ENCODE results near the gene GPRIN1.
A peak's percentile ranks its signal among the peaks of the same experiment; 100 is the strongest.

The GPRIN1 gene

DNA sequence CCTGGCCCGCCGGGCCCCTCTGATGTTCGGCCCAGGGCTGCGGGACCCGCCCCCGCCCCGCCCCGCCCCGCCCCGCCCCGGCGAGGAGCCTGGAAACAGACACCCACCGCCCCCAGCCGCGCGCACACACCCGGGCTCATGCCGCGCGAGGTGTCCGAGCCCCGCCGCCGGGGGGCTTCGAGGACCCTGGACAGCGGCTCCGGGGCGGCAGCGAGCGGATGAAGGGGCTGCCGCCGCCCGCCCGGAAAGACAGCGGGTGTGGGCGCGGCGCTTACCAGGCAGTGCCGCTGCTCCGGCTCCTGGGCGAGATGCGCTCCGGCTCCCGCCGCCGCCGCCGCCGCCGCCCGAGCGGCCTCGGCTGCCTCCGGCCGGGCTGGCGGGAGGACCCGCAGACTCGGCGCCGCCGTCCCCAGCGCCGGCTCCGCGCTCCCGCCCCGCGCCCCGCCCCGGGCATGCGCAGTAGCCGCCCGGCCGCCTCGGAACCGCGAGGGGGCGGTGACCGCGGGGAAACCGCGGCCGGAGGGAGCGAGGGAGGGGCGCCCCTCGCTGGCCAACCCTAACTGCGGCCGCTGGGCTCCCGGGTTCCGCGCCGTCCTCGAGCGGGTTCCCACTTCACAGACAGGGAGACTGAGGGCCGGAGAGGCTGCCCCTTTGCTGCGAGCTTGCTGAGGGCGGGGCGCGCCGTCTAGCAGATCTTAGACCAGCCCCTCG lies at the start of gene GPRIN1:
Gene GPRIN1, minus strand, starts transcription at position 433 of the 711 bp plus-strand sequence. CDS start 10,322 bp downstream, outside the sequence.
- peak within 1 kb of the TSS; percentile 85 to 91 (median 86) for H3K4me3 Mint-ChIP-seq
- peaks cover 7% of the 10 kb centered on the region for H3K4me1 Mint-ChIP-seq
- TF ChIP-seq, protein P1, sequence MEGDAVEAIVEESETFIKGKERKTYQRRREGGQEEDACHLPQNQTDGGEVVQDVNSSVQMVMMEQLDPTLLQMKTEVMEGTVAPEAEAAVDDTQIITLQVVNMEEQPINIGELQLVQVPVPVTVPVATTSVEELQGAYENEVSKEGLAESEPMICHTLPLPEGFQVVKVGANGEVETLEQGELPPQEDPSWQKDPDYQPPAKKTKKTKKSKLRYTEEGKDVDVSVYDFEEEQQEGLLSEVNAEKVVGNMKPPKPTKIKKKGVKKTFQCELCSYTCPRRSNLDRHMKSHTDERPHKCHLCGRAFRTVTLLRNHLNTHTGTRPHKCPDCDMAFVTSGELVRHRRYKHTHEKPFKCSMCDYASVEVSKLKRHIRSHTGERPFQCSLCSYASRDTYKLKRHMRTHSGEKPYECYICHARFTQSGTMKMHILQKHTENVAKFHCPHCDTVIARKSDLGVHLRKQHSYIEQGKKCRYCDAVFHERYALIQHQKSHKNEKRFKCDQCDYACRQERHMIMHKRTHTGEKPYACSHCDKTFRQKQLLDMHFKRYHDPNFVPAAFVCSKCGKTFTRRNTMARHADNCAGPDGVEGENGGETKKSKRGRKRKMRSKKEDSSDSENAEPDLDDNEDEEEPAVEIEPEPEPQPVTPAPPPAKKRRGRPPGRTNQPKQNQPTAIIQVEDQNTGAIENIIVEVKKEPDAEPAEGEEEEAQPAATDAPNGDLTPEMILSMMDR (IDR thresholded peaks at IDR 0.05; ENCODE audit: unreplicated experiment in 3 of 3), result peak in 1 of 3 experiments; percentile 21
- H3K36me3 Mint-ChIP-seq (ENCODE audit: low read depth), result no peaks in the 10 kb centered on the region
- no peak within 1 kb of the TSS for H3K27ac Mint-ChIP-seq
- no peaks in the 10 kb centered on the region for H3K9me3 Mint-ChIP-seq
- H3K27me3 Mint-ChIP-seq (ENCODE audit: low read depth), result peaks cover 46% of the 10 kb centered on the region

DNA sequence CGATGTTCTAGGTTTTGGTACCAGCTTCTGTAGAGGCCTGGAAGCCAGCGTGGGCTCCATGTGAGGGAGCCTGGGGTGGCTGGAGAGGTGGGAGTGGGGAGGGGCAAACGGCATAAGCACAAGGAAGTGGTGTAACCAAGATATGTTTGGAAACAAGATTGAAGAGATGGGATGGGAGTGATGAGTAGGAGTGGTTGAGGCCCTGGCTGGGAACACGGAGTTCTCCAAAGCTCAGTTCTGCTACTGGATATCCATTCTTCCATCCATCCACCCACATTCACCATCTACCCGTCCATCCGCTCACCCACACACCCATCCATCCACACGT lies 49.5 kb upstream of the GPRIN1 start:
- no peaks in the 10 kb centered on the region for H3K9me3 Mint-ChIP-seq
- H3K4me3 Mint-ChIP-seq, result no peak overlapping the region
- peaks cover 4% of the 10 kb centered on the region for H3K36me3 Mint-ChIP-seq (ENCODE audit: low read depth)
- H3K27ac Mint-ChIP-seq, result no peak overlapping the region
- TF ChIP-seq, protein P1 (IDR thresholded peaks at IDR 0.05; ENCODE audit: unreplicated experiment in 3 of 3), result no peak
- H3K27me3 Mint-ChIP-seq (ENCODE audit: low read depth), result peaks cover 30% of the 10 kb centered on the region
- H3K4me1 Mint-ChIP-seq, result peaks cover 6% of the 10 kb centered on the region

DNA sequence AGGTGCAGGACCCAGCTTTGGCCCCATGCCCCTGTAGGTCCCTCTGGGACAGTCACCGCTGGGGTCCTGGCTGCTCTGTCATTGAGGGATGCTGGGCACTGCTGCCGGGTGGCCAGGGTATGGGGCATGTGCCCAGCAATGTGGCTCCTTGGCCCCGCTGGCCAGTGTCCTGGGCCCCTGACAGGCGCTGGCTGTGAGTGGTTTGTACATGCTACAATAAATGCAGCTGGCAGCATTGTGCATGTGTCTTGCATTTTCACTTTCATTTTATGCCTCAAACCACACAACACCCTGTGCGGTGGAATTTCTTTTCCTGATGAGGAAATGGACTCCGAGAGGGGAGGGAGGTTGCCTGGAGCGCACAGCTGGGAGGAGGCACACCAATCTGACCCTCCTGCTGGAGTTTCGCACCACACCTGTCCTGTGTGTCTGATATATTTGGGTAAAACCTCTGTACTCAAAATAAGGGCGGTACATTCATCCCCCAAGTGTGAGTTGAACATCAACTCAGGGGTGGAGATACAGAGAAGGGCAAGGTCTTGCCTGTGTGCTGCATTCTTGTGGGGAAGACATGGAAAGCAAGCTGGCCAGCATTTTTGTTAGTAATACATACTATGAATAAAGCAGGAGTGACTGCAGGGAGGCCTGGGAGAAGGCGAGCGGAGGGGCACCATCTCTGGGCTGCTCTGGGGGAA lies 49.0 kb upstream of the GPRIN1 start:
- TF ChIP-seq, protein P1 (IDR thresholded peaks at IDR 0.05; ENCODE audit: unreplicated experiment in 3 of 3), result no peak
- Mint-ChIP-seq H3K27ac (no peak overlapping the region), H3K27me3 (ENCODE audit: low read depth) (peaks cover 25% of the 10 kb centered on the region), H3K9me3 (no peaks in the 10 kb centered on the region), H3K36me3 (ENCODE audit: low read depth) (peaks cover 4% of the 10 kb centered on the region), H3K4me3 (no peak overlapping the region), H3K4me1 (peaks cover 7% of the 10 kb centered on the region)

DNA sequence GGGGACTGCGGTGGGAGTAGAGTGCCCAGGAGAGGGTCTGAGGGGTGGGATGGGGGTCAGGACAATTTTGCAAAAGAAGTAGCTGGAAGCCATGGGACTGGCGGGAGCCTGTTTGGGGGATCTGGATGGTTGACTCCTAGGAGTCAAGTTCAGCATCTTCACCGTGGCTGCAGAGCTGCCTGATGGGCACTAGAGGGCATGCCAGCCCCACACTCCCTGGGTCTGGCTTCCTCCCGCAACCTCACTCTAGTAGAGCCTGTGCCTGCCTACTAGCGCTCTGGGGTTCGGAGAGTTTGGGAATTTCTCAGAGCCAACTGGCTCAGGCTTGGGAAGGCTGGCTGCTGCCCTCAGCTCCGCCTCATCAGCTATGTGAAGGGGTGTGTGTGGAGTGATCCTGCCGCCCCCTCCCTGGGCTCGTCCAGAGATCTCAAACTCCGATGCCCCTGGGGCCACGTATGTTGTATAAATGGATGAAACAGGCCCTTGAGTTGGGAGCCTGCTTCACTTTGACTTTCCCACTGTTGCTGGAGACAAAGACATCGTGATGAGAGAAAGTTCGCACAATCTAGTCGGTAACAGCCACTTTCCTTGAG lies 48.1 kb upstream of the GPRIN1 start:
- TF ChIP-seq, protein P1 (IDR thresholded peaks at IDR 0.05; ENCODE audit: unreplicated experiment in 3 of 3), result peak; percentile 86 to 87 (median 86)
- H3K27me3 Mint-ChIP-seq (ENCODE audit: low read depth), result peaks cover 17% of the 10 kb centered on the region
- no peaks in the 10 kb centered on the region for H3K9me3 Mint-ChIP-seq
- no peak overlapping the region for H3K4me3 Mint-ChIP-seq
- H3K4me1 Mint-ChIP-seq, result peaks cover 15% of the 10 kb centered on the region
- no peak overlapping the region for H3K27ac Mint-ChIP-seq
- H3K36me3 Mint-ChIP-seq (ENCODE audit: low read depth), result peaks cover 8% of the 10 kb centered on the region

DNA sequence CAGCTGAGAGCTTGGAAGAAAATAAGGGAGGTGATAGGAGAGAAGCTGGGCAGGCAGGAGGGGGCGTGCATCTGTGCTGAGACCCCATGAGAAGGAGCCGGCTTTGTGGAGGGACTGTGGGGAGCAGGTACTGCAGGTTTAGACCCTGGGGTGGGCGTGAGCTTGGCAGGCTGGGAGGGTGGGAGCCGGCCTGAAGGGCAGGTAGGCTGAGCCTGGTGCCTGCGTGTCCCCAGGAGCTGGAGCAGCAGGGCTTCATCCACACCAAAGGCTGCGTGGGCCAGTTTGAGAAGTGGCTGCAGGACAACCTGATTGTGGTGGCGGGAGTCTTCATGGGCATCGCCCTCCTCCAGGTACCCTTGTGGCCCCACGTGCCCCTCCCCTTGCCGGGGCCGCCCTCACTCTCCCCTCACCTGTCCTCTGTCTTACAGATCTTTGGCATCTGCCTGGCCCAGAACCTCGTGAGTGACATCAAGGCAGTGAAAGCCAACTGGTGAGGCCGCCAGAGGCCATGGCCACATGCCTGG lies 46.6 kb upstream of the GPRIN1 start:
- H3K4me3 Mint-ChIP-seq, result no peak overlapping the region
- H3K4me1 Mint-ChIP-seq, result peaks cover 21% of the 10 kb centered on the region
- no peaks in the 10 kb centered on the region for H3K9me3 Mint-ChIP-seq
- no peak overlapping the region for H3K27ac Mint-ChIP-seq
- TF ChIP-seq, protein P1 (IDR thresholded peaks at IDR 0.05; ENCODE audit: unreplicated experiment in 3 of 3), result no peak
- H3K27me3 Mint-ChIP-seq (ENCODE audit: low read depth), result peaks cover 11% of the 10 kb centered on the region
- H3K36me3 Mint-ChIP-seq (ENCODE audit: low read depth), result peaks cover 8% of the 10 kb centered on the region
